Ascending aorta (tissue), 2 donors: ENCODE results near the gene PCSK2. TPM values are rescaled to one million over a fixed set of nuclear protein-coding genes. Genes with fewer than 3 reads are reported as not detected.

Experiments used
- DNase-seq, 2 donors: peaks; one replicate each; pipeline ENCODE4 v3.0.0-alpha.2; 2019; ENCODE audit warnings: low spot score in 2 of 2
- H3K27ac ChIP-seq, 2 donors: fragments of 200-600 bp; sonication (generic); one replicate each; pipeline ENCODE4 v1.5.1; 2016 to 2017; ENCODE audit warnings: mild to moderate bottlenecking in 1 of 2
- H3K27me3 ChIP-seq: fragments of 200-600 bp; sonication (generic); one replicate; pipeline ENCODE4 v1.5.1; 2017
- H3K36me3 ChIP-seq, 2 donors: fragments of 200-600 bp; sonication (generic); one replicate each; pipeline ENCODE4 v1.5.1; 2016
- H3K4me1 ChIP-seq, 2 donors: fragments of 200-600 bp; sonication (generic); one replicate each; pipeline ENCODE4 v1.5.1; 2016 to 2017; ENCODE audit warnings: mild to moderate bottlenecking in 1 of 2
- H3K4me3 ChIP-seq, 2 donors: fragments of 200-600 bp; sonication (generic); one replicate each; pipeline ENCODE4 v1.5.1; 2016 to 2017; ENCODE audit warnings: mild to moderate bottlenecking in 1 of 2
- H3K9me3 ChIP-seq, 2 donors: fragments of 200-600 bp; sonication (generic); one replicate each; pipeline ENCODE4 v1.5.1; 2016
- CTCF ChIP-seq, 3 experiments: fragments of 200-600 bp in 2 of 3; fragments of 450-650 bp in 1 of 3; sonication (generic) in 2 of 3; IDR thresholded peaks; one replicate each; pipeline ENCODE4 v1.5.1; 2016 to 2019; ENCODE audit warnings: antibody characterized with exemption in 3 of 3, mild to moderate bottlenecking in 1 of 3, moderate library complexity in 1 of 3
- intact Hi-C: fragments of 100-400 bp; cut with DNase I; formaldehyde crosslinking; loops from one replicate; pipeline ENCODE4 v1.15.1; 2023
- total RNA-seq: library from RNA; depleted of rRNA; stranded (reverse); fragments of >200 nt; gene quantifications from one replicate; pipeline ENCODE4 v1.1.0, GENCODE V29; 2016

Gene PCSK2
- total RNA-seq, 1 donor from 2014 or later, result not detected

DNA sequence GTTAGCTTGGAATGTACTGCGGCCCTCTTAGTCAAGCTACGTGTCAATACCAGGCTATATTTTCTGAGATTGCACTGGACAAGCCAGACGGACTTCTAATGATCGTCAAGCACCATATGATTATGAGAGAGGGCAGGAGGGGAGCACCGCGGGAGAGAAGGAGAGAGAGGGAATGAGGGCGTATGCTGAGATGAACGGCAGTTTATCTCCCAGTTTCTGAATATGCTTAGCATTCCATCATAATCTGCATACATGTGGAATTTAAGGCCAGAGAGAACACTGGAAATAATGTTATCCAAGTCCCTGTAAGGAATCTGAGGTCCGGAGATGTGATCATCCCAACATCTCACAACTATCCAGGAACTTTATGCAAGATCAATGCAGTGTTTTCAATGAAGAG lies 244.1 kb downstream of the PCSK2 start:
- no peaks in the 10 kb centered on the region for H3K27me3 ChIP-seq
- intact Hi-C loops, result no loop called here
- no peak for DNase-seq

DNA sequence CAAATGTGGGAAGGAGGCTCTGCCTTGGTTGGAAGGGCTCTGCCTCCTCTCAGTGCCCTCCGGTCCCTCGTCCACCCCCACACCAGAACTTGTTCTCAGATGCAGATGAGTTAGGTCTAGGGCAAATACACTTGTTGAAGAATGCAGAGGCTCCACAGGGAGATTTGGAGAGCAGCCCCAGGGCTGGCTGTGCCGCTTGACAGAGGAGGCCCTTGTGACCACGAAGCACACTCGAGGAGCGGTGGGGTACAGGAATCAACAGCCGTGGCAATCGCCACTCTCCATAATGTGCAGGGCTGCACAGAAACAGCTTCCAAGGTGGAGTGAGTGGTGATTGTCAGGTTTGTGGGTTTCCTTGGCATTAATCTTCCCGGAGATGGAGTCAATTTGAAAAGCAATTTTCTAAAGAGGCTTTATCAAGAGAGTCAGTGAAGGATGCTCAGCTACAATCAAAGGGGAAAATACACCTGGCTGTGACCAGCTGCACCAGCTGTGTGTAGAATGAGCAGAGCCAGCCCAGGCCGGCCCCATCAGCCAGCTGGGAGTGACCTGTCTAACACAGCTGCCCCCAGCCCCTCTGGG lies 244.9 kb downstream of the PCSK2 start:
- no peak overlapping the region for H3K4me3 ChIP-seq
- no peak overlapping the region for H3K27ac ChIP-seq
- no peaks in the 10 kb centered on the region for H3K4me1 ChIP-seq
- no peaks in the 10 kb centered on the region for H3K36me3 ChIP-seq
- intact Hi-C loops, result no loop called here
- DNase-seq, result no peak
- no peaks in the 10 kb centered on the region for H3K27me3 ChIP-seq
- no peaks in the 10 kb centered on the region for H3K9me3 ChIP-seq
- no peak for TF ChIP-seq CTCF (IDR thresholded peaks at IDR 0.05)

More for the DNA sequence above, 244.1 kb downstream of the PCSK2 start:
- no peak overlapping the region for H3K4me3 ChIP-seq
- no peaks in the 10 kb centered on the region for H3K9me3 ChIP-seq
- H3K4me1 ChIP-seq, result no peaks in the 10 kb centered on the region
- TF ChIP-seq CTCF (IDR thresholded peaks at IDR 0.05), result no peak
- H3K27ac ChIP-seq, result no peak overlapping the region
- H3K36me3 ChIP-seq, result no peaks in the 10 kb centered on the region

DNA sequence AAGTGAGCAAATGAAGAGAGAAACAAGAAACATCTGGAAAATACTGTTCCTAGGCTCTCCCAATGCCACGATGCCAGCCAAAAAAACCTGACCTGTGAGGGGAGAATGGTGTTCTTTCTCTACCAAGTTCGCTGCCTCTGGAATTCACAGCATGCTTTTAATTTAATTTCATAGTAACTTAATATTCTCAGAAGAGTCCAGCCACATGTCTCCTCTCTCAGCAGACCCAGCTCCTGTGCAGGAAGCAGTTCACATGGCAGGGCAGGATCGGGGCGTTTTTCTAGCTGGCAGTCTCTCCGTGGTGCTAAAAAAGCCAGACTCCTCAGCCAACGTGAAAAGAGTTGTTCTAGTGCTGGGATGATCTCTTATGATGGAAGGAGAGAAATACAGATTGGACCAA lies 246.8 kb downstream of the PCSK2 start:
- H3K4me3 ChIP-seq, result no peak overlapping the region
- no peaks in the 10 kb centered on the region for H3K9me3 ChIP-seq
- intact Hi-C loops, result no loop called here
- TF ChIP-seq CTCF (IDR thresholded peaks at IDR 0.05), result no peak
- H3K36me3 ChIP-seq, result no peaks in the 10 kb centered on the region
- H3K27ac ChIP-seq, result no peak overlapping the region
- DNase-seq, result no peak
- no peaks in the 10 kb centered on the region for H3K4me1 ChIP-seq
- no peaks in the 10 kb centered on the region for H3K27me3 ChIP-seq

GRCh38 chr20:17479063-17479657 lies 252.3 kb downstream of the PCSK2 start:
- Histone ChIP-seq H3K36me3 (no peaks in the 10 kb centered on the region), H3K27me3 (no peaks in the 10 kb centered on the region), H3K27ac (no peak overlapping the region), H3K4me1 (no peaks in the 10 kb centered on the region), H3K9me3 (no peaks in the 10 kb centered on the region), H3K4me3 (no peak overlapping the region)
- intact Hi-C loops, result no loop called here
- no peak for DNase-seq
- no peak for TF ChIP-seq CTCF (IDR thresholded peaks at IDR 0.05)

DNA sequence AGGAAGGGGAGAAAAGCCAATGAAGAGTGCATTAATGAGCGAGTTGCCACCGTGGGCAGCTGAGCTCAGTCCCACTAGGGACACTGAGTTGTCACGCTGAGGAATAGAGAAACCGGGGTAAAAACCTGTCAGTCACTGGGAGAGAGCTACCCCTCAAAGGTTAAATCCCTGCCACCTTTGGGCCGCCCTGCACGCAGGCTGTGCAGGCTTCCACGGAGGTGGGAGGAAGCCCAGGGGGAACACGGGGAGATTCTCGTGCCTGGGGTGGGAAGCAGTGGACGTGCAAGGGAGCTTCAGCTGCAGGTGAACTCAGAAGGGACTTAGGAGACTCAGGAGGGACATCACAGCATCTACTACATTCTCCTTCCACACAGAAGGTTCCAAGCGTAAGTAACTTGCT lies 253.9 kb downstream of the PCSK2 start:
- Histone ChIP-seq H3K27ac (no peak overlapping the region), H3K9me3 (no peaks in the 10 kb centered on the region), H3K27me3 (no peaks in the 10 kb centered on the region), H3K36me3 (no peaks in the 10 kb centered on the region), H3K4me3 (no peak overlapping the region), H3K4me1 (no peaks in the 10 kb centered on the region)
- no peak for DNase-seq
- no peak for TF ChIP-seq CTCF (IDR thresholded peaks at IDR 0.05)
- intact Hi-C loops, result no loop called here
